Fibroblast of gingiva (primary cell): ENCODE data around the gene SPTAN1.
"Not testable (repeated sequence)": the region's sequence is repeated elsewhere in the genome, so short reads cannot be mapped to it uniquely, and the experiment has no call there.

ENCODE experiments used
- DNase-seq: peaks from one replicate; pipeline ENCODE4 v3.0.0-alpha.2; 2011; ENCODE audit warnings: low read depth

SPTAN1 gene

GRCh38 chr9:128666481-128666941 is 114.1 kb downstream of the SPTAN1 start:
- not testable (repeated sequence) for DNase-seq

- no peak for DNase-seq
These were observed 117.4 kb downstream of the SPTAN1 start for GRCh38 chr9:128669786-128670185.

- DNase-seq = no peak
These were observed 123.0 kb downstream of the SPTAN1 start for GRCh38 chr9:128675382-128675781.

- no peak for DNase-seq
These were observed 125.4 kb downstream of the SPTAN1 start for GRCh38 chr9:128677794-128678193.
